WTC11 (cell line): ENCODE results near the gene DNAJB5.

Experiments used
- MYBL2 ChIP-seq: sonication (generic); formaldehyde crosslinking; IDR thresholded peaks from 2 replicates; pipeline ENCODE4 v1.8.1; 2023; ENCODE audit warnings: mild to moderate bottlenecking, moderate library complexity, missing genetic modification reagents
- SP1 ChIP-seq: sonication (generic); formaldehyde crosslinking; conservative IDR thresholded peaks from 2 replicates; pipeline ENCODE4 v1.8.1; 2022; ENCODE audit warnings: missing genetic modification reagents
- ZNF121 ChIP-seq: sonication (generic); formaldehyde crosslinking; IDR thresholded peaks from 2 replicates; pipeline ENCODE4 v1.8.0; 2023; ENCODE audit warnings: missing genetic modification reagents
- ZNF232 ChIP-seq: sonication (generic); formaldehyde crosslinking; IDR thresholded peaks from 2 replicates; pipeline ENCODE4 v1.8.0; 2022; ENCODE audit warnings: mild to moderate bottlenecking, missing genetic modification reagents
- TF ChIP-seq, protein P1 (sequence below): sonication (generic); formaldehyde crosslinking; IDR thresholded peaks from 2 replicates; pipeline ENCODE4 v1.8.1; 2023; ENCODE audit warnings: mild to moderate bottlenecking, missing genetic modification reagents, moderate library complexity
- TF ChIP-seq, protein P2 (sequence below): sonication (generic); formaldehyde crosslinking; IDR thresholded peaks from 2 replicates; pipeline ENCODE4 v1.8.1; 2023; ENCODE audit warnings: mild to moderate bottlenecking, missing genetic modification reagents
- TF ChIP-seq, protein P3 (sequence below): fragments of 200-600 bp; IDR thresholded peaks from 2 replicates; pipeline ENCODE4 v1.8.0; 2022; ENCODE audit warnings: antibody characterized with exemption
- TF ChIP-seq, protein P4 (sequence below): fragments of 250-450 bp; sonication (Bioruptor Pico); IDR thresholded peaks from 2 replicates; pipeline ENCODE4 v1.9.0; 2021; ENCODE audit warnings: mild to moderate bottlenecking

DNA sequence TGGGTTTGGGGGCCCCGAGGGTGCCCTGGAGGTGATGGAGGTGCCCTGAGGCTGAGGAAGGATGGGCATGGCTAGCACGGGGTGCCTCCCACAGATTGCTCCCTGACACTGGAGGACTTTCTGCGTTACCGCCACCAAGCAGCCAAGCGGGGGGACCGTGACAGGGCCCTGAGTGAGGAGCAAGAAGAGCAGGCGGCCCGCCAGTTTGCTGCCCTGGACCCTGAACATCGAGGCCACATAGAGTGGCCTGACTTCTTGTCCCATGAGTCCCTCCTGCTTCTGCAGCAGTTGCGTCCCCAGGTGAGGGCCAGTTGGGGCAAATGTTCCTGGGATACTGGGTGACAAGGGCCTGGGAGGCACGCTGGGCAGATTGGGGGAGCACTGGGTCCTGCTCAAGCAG lies 13.1 kb upstream of the DNAJB5 start:
- TF ChIP-seq, protein P1, sequence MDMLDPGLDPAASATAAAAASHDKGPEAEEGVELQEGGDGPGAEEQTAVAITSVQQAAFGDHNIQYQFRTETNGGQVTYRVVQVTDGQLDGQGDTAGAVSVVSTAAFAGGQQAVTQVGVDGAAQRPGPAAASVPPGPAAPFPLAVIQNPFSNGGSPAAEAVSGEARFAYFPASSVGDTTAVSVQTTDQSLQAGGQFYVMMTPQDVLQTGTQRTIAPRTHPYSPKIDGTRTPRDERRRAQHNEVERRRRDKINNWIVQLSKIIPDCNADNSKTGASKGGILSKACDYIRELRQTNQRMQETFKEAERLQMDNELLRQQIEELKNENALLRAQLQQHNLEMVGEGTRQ, result no peak
- TF ChIP-seq, protein P2, sequence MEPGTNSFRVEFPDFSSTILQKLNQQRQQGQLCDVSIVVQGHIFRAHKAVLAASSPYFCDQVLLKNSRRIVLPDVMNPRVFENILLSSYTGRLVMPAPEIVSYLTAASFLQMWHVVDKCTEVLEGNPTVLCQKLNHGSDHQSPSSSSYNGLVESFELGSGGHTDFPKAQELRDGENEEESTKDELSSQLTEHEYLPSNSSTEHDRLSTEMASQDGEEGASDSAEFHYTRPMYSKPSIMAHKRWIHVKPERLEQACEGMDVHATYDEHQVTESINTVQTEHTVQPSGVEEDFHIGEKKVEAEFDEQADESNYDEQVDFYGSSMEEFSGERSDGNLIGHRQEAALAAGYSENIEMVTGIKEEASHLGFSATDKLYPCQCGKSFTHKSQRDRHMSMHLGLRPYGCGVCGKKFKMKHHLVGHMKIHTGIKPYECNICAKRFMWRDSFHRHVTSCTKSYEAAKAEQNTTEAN (CRISPR knock-in tag), result no peak
- TF ChIP-seq, protein P3, sequence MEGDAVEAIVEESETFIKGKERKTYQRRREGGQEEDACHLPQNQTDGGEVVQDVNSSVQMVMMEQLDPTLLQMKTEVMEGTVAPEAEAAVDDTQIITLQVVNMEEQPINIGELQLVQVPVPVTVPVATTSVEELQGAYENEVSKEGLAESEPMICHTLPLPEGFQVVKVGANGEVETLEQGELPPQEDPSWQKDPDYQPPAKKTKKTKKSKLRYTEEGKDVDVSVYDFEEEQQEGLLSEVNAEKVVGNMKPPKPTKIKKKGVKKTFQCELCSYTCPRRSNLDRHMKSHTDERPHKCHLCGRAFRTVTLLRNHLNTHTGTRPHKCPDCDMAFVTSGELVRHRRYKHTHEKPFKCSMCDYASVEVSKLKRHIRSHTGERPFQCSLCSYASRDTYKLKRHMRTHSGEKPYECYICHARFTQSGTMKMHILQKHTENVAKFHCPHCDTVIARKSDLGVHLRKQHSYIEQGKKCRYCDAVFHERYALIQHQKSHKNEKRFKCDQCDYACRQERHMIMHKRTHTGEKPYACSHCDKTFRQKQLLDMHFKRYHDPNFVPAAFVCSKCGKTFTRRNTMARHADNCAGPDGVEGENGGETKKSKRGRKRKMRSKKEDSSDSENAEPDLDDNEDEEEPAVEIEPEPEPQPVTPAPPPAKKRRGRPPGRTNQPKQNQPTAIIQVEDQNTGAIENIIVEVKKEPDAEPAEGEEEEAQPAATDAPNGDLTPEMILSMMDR, result no peak
- no peak for TF ChIP-seq ZNF232 (CRISPR knock-in tag)
- TF ChIP-seq ZNF121 (CRISPR knock-in tag), result no peak
- no peak for TF ChIP-seq MYBL2 (CRISPR knock-in tag)
- TF ChIP-seq SP1, result no peak
- TF ChIP-seq, protein P4, sequence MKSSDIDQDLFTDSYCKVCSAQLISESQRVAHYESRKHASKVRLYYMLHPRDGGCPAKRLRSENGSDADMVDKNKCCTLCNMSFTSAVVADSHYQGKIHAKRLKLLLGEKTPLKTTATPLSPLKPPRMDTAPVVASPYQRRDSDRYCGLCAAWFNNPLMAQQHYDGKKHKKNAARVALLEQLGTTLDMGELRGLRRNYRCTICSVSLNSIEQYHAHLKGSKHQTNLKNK (CRISPR knock-in tag), result no peak
